Measurements from ENCODE around the gene RTN4RL1.

RTN4RL1 gene

DNA sequence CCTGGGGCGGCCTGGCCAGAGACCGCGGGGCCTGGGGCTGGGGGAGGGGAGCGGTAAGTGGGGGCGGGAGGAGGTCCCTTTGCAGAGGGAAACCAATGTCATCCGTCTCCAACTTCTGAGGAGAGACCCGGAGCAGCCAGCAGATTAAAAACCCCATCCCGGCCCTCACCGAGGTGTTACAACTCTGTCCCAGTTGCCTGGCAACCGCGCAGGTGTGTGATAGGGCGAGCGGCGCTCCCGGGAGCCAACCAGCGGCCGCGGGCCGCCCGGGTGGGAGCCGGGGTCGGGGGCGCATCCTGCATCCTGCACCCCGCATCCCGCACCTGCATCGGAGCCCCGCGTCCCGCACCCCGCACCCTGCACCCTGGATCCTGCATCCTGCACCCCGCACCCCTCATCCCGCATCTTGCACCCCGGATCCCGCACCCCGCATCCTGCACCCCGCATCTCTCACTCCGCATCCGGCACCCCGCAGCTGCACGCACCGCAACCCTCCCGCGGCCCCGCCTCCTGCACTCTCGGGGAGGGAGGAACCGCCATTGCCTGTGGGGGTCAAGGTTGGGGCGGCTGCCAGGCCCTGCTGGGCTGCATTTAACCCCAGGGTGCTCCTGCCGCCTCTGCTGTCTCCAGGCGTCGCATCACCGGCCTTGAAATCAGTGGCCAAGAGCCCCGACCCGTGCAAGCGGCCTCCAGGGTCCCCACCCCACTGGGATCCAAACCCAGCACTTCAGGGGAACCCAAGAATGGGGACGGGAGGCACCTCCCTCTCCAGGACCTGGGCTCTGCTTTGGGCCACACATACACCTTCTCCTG is 47.3 kb downstream of the RTN4RL1 start:
- DNase-seq (ENCODE audit: low read depth): no peak

GRCh38 chr17:1976683-1977064 is 48.5 kb downstream of the RTN4RL1 start:
- DNase-seq (ENCODE audit: low read depth): no peak

- DNase-seq (ENCODE audit: low read depth): no peak
These were observed 49.0 kb downstream of the RTN4RL1 start for GRCh38 chr17:1976000-1976682.

- no peak for DNase-seq (ENCODE audit: low read depth)
These were observed 49.6 kb downstream of the RTN4RL1 start for GRCh38 chr17:1975573-1975972.

- DNase-seq (ENCODE audit: low read depth): no peak
These were observed 52.5 kb downstream of the RTN4RL1 start for GRCh38 chr17:1972487-1973160.

DNA sequence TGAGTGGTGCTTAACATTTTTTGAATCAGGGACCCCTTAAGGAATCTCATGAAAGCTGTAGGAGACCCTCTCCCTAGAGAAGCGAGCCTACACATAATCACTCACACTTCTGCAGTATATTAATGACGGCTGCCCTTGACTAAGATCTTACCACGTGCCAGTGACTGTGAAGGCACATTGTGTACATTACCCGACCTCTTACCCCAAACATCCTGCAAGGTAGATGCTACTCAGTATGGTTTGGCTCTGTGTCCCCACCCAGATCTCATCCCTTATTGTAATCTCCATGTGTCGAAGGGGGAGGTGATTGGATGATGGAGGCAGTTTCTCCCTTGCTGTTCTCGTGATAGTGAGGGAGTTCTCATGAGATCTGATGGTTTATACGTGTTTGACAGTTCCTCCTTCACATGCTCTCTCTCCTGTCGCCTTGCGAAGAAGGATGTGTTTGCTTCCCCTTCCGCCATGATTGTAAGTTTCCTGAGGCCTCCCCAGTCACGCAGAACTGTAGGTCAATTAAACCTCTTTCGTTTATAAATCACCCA is 54.2 kb downstream of the RTN4RL1 start:
- DNase-seq (ENCODE audit: low read depth): no peak

- DNase-seq (ENCODE audit: low read depth): no peak
These were observed 55.4 kb downstream of the RTN4RL1 start for GRCh38 chr17:1969712-1970111.

DNA sequence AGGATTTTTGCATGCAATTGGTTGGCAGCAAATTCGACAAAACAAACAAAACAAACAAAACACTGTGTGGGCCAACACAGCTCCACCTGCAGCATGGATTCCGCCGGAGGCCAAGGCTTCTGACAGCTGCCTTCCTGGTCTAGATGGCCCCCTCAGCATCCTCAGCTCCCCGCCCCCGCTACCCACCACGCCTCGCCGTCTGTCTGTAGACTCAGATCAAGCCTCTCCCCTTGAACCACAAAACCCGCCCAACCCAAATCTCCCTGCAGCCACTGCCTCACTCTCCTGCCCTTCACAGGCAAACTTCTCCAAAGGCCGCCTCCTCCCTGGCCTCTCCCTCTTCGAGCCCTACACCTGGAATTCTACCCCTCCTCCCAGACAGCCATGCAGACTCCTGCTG is 57.9 kb downstream of the RTN4RL1 start:
- no peak for DNase-seq (ENCODE audit: low read depth)

DNA sequence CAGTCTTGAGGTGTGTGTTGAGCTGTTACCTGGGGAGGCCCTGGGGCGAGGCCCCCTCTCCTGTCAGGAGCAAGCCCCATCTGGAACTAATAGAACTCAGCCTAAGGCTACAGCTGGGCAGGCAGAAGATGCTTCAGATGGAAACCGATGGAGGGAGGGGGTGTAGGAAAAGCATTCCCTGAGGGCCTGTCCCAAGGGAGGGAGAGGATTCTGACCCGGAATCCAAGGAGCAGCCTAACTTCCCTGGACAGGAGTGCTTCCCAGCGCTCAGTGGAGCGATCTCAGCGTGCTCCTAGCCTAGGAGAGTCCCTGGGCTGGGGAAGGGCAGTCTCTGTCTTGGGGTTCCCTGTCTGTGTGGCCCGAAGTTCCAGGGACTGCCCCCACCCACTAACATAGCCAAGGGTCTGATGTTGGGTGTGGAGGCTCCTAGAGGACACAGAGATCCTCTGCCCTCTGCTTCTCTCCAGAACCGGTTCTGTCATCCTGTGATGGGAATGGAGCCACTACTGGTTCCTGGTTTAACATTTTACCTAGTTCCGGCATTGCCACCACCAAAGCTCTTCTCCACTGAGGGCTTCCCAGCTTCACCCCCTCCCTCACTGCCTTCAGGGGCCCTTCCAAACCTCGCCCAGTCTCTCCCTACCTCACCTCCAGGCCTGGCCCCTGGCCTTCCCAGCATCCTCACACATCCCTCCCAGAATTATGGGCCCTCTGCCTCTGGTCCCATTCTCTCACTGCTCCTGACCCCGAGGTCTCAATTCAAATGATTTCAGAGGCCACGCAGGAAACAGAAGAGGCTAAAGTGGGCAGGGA is 58.7 kb downstream of the RTN4RL1 start:
- no peak for DNase-seq (ENCODE audit: low read depth)

DNA sequence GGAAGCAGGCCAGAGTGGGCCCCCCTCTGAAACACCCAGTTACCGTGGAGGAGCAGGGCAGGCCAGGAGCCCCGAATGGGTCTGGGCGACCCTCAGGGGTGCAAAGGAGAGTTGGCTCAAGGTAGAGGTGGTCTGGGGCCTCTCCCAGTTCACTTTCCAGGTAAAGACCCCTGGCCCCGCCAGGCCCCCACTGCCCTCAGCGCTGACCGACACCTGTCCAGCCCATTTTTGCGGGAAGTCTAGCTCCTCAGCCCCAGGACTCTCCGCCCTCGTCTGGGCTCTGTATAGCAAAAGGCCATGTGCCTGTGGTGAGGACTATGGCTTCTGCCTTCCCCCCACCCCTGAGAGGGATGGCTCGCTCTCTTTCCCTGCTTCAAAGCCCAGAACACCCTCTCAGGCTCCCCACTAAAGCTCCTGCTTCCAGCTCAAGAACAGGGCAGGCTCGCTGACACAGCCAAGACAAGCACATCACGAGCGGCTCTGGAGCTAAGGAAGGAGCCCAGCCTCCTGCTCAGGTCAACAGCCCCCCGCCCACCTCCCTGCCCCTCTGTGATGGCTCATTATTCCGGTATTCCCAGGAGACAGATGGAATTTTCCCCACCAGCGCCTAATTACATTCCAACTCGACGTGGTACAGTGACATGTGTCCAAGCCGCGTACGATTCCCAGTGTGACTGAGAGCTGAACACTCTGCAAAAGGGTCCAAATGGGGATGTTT is 59.4 kb downstream of the RTN4RL1 start:
- DNase-seq (ENCODE audit: low read depth): no peak

- no peak for DNase-seq (ENCODE audit: low read depth)
These were observed 61.9 kb downstream of the RTN4RL1 start for GRCh38 chr17:1963250-1963649.

GRCh38 chr17:1961189-1961588 is 63.9 kb downstream of the RTN4RL1 start:
- DNase-seq (ENCODE audit: low read depth): no peak

DNA sequence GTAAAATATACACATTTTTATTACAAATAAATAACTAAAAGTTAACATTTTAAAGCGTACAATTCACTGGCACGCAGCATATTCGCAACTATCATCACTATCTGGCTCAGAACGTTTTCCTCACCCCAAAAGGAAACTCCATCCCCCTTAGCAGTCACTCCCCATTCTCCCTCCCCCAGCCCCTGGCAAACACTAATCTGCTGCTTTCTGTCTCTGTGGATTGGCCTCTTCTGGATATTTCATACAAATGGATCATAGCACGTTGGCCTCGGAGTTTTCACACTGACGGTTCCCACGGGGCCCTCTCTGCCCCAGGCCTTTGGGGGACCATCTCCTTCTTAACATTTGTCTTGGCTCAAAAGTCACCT is 64.6 kb downstream of the RTN4RL1 start:
- no peak for DNase-seq (ENCODE audit: low read depth)

DNA sequence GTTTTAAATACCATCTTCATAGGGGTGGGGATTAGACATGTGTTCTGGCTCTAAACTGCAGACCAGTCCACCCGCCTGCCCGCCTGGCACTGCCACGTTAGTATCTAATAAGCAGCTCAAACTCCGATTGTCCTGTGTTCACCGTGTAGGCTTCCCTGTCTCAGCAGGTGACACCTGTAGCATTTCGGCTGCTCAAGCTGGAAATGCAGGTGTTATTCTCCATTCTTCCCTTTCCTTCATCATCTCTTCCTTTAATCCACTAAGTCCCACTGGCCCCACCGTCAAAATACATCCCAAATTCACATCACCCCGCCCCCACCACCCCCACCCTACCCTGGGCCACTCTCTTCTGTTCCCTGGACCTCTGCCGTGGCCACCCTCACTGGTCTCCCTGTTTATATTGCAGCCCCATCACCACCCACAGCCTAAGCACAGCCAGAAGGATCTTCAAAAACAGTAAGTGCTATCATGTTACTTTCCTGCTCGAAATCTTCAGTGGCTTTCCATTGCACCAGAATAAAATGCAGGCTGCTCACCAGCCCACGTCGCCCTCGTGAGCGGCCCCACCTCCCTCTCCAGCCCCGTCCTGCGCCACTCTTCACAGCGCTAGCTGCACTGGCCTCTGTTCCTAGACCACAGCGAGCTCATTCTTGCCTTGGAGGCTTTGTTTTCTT is 65.1 kb downstream of the RTN4RL1 start:
- DNase-seq (ENCODE audit: low read depth): no peak

- DNase-seq (ENCODE audit: low read depth): no peak
These were observed 66.8 kb downstream of the RTN4RL1 start for GRCh38 chr17:1958134-1958881.

- no peak for DNase-seq (ENCODE audit: low read depth)
These were observed 68.1 kb downstream of the RTN4RL1 start for GRCh38 chr17:1957037-1957436.

- no peak for DNase-seq (ENCODE audit: low read depth)
These were observed 69.0 kb downstream of the RTN4RL1 start for GRCh38 chr17:1956134-1956533.

GRCh38 chr17:1953831-1954230 is 71.3 kb downstream of the RTN4RL1 start:
- DNase-seq (ENCODE audit: low read depth): no peak

DNA sequence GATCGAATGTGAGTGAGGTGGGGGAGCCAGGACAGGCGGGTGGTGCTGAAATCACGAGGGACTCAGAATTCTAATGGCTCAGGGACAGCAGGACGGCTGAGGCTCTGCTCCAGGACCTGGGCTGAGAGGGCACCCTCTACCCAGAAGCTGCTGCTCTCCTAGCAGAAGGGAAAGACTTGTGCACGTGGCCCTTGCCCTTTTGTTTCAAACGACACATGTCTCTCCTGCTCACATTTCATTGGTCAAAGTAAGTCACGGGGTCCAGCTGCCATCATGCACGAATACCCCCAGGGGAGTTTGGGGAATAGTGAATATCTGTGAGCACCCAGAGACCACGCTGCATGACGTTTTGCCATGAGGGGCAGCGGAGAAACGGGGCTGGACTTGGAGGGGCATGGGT is 73.2 kb downstream of the RTN4RL1 start:
- DNase-seq (ENCODE audit: low read depth): no peak

GRCh38 chr17:1949754-1950153 is 75.4 kb downstream of the RTN4RL1 start:
- DNase-seq (ENCODE audit: low read depth): no peak

Measured in HS-27A (cell line).